Endothelial cell (in vitro differentiated cells): ENCODE measurements around the gene HDGFL1. TPM values are rescaled to one million over a fixed set of nuclear protein-coding genes. Genes with fewer than 3 reads are reported as not detected.

Experiments used
- DNase-seq: peaks from one replicate; pipeline ENCODE4 v3.0.0; 2021; ENCODE audit warnings: low spot score
- H3K27ac Mint-ChIP-seq: one replicate; pipeline ENCODE4 v1.8.0; 2021; ENCODE audit warnings: mixed read lengths, inconsistent platforms; ENCODE audit not compliant: unreplicated experiment
- H3K27me3 Mint-ChIP-seq: one replicate; pipeline ENCODE4 v1.8.0; 2021; ENCODE audit warnings: mild to moderate bottlenecking, moderate library complexity, mixed read lengths, inconsistent platforms; ENCODE audit not compliant: unreplicated experiment
- H3K36me3 Mint-ChIP-seq: one replicate; pipeline ENCODE4 v1.8.0; 2021; ENCODE audit warnings: mild to moderate bottlenecking, low read depth, mixed read lengths, inconsistent platforms; ENCODE audit not compliant: unreplicated experiment
- H3K4me1 Mint-ChIP-seq: one replicate; pipeline ENCODE4 v1.8.0; 2021; ENCODE audit warnings: mild to moderate bottlenecking, mixed read lengths, inconsistent platforms; ENCODE audit not compliant: unreplicated experiment
- H3K4me3 Mint-ChIP-seq: one replicate; pipeline ENCODE4 v1.8.0; 2021; ENCODE audit warnings: mild to moderate bottlenecking, mixed read lengths, inconsistent platforms; ENCODE audit not compliant: unreplicated experiment
- H3K9me3 Mint-ChIP-seq: one replicate; pipeline ENCODE4 v1.8.0; 2021; ENCODE audit warnings: mixed read lengths, inconsistent platforms; ENCODE audit not compliant: unreplicated experiment
- CTCF ChIP-seq: fragments of 200-600 bp; sonication (generic); IDR thresholded peaks from one replicate; pipeline ENCODE4 v1.5.0; 2021; ENCODE audit warnings: antibody characterized with exemption; ENCODE audit not compliant: unreplicated experiment
- total RNA-seq: library from RNA; stranded (reverse); fragmentation: NEBNext Ultra II Directional; extraction: Animal tissue kit (Norgen Biotek cat#: 25700); gene quantifications from one replicate; pipeline ENCODE4 v1.2.1, GENCODE V29; 2021; ENCODE audit not compliant: unreplicated experiment

The HDGFL1 gene
- total RNA-seq, 1 donor from 2014 or later, result not detected

DNA sequence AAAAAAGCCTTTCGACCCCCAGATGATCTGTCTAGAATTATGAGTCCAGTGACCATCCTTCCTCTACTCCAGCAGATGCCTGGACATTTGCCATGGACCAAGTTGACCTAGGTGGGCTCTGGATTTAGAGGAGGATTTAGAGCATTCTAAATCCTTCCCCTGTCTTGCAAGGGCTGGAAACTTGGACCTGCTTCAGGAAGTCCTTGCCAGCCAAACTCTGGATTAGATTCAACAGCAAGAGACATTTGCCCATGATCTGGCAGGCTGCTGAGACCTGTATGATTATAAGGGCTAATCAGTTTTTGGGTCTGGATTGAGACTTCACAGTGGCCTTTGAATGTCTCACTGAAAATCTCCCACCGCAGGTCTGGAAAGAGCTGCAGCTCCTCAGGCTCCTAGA is 13.1 kb upstream of the HDGFL1 start:
- H3K4me1 Mint-ChIP-seq, result no peaks in the 10 kb centered on the region
- no peak overlapping the region for H3K4me3 Mint-ChIP-seq
- no peak for DNase-seq
- TF ChIP-seq CTCF, result no peak
- H3K36me3 Mint-ChIP-seq, result no peaks in the 10 kb centered on the region
- H3K27ac Mint-ChIP-seq, result no peak overlapping the region
- H3K27me3 Mint-ChIP-seq, result no peaks in the 10 kb centered on the region
- H3K9me3 Mint-ChIP-seq, result no peaks in the 10 kb centered on the region

DNA sequence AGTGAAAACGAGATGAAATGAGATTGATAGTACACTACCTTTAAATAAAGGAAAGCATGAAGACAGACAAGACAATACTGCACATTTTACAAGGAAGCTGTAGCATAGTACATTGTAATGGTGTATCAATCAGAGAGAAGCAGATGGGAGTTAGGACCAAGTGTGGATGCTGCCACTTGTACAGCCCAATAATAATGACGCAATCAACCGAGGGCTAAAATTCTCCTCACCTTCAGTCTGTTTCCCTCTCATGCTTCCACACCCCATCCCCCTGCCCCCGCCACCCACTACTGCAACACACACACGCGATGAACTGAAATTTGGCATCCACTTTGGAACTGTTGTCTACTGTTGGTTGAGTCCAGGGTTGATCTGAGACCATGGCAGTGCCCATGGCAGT is 12.4 kb upstream of the HDGFL1 start:
- H3K27me3 Mint-ChIP-seq, result no peaks in the 10 kb centered on the region
- no peak overlapping the region for H3K27ac Mint-ChIP-seq
- H3K4me3 Mint-ChIP-seq, result no peak overlapping the region
- H3K4me1 Mint-ChIP-seq, result no peaks in the 10 kb centered on the region
- no peaks in the 10 kb centered on the region for H3K36me3 Mint-ChIP-seq
- TF ChIP-seq CTCF, result no peak
- DNase-seq, result no peak
- H3K9me3 Mint-ChIP-seq, result no peaks in the 10 kb centered on the region

- H3K4me1 Mint-ChIP-seq, result no peaks in the 10 kb centered on the region
Measured at GRCh38 chr6:22558288-22558882, 11.0 kb upstream of the HDGFL1 start.

DNA sequence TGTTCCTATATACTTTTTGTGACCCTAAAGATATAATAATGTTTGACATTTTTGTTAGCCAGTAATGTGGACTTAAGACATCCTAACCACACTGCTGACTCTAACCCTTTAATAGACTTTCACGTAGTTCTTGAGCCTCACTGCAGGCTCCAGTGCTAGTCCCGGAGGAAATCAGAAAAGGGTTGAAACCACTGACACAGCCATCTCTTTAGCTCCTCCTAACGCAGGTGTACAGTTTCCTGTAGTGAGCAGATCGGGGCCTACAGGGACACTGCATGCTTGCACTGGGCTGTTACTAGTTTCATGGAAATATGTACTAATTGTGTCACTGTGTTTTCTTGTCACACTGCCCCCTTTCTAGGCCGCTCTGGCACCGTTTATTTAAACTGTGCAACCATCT is 512 bp upstream of the HDGFL1 start:
- TF ChIP-seq CTCF, result no peak
- no peak for DNase-seq
- Mint-ChIP-seq H3K4me1 (no peaks in the 10 kb centered on the region), H3K9me3 (no peaks in the 10 kb centered on the region), H3K36me3 (peaks cover 4% of the 10 kb centered on the region), H3K27me3 (peaks cover 3% of the 10 kb centered on the region), H3K27ac (no peak overlapping the region), H3K4me3 (no peak overlapping the region)

More at GRCh38 chr6:22558288-22558882, 11.0 kb upstream of the HDGFL1 start:
- no peaks in the 10 kb centered on the region for H3K9me3 Mint-ChIP-seq
- no peak overlapping the region for H3K27ac Mint-ChIP-seq
- no peak overlapping the region for H3K4me3 Mint-ChIP-seq
- no peak for DNase-seq
- no peaks in the 10 kb centered on the region for H3K27me3 Mint-ChIP-seq
- H3K36me3 Mint-ChIP-seq, result no peaks in the 10 kb centered on the region
- no peak for TF ChIP-seq CTCF

DNA sequence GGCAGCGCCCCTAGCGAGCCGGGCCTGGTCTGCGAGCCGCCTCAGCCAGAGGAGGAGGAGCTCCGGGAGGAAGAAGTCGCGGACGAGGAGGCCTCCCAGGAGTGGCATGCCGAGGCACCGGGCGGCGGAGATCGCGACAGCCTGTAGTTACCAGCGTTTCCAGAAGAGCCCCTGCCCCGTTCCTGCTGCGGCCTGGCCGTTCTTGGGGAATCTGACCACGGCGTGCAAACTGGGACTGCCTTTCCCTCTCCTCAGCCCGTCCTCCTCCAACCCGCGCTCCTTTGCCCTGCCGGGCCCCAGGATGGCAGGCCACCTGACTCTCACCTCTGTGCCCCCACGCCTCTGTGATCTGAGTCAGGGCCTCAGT is 802 bp downstream of the HDGFL1 start:
- Mint-ChIP-seq H3K4me3 (no peak overlapping the region), H3K27ac (no peak overlapping the region), H3K36me3 (peaks cover 4% of the 10 kb centered on the region), H3K9me3 (no peaks in the 10 kb centered on the region), H3K4me1 (no peaks in the 10 kb centered on the region), H3K27me3 (peaks cover 3% of the 10 kb centered on the region)
- no peak for TF ChIP-seq CTCF
- DNase-seq, result no peak
